K562 (cell line): ENCODE measurements around the gene SPATA31D4. TPM values are rescaled to one million over a fixed set of nuclear protein-coding genes. Genes with fewer than 3 reads are reported as not detected.

Source experiments
- ATAC-seq: fragments of 200-7000 bp; cut with Tn5 transposase; 3 replicates; pipeline ENCODE4 v1.9.1; 2020; ENCODE audit warnings: moderate library complexity
- BruUV-seq: library from RNA; stranded (reverse); fragments of 400-500 nt; replicated peaks from 2 replicates; lab custom pipeline; 2021; lab: Mats Ljungman, UMichigan
- CTCF ChIA-PET: fragments of 300-600 bp; formaldehyde crosslinking; extraction: SDS; loops from one replicate; lab custom pipeline; 2021; ENCODE audit warnings: low intra/inter-chr PET ratio; lab: Yijun Ruan, JAX
- POLR2A ChIA-PET: fragments of 300-600, 350-650 bp; sonication (Branson Sonifier 250); formaldehyde crosslinking; extraction: SDS; loops from one replicate; lab custom pipeline; 2021; ENCODE audit warnings: antibody characterized with exemption, inconsistent platforms; lab: Yijun Ruan, JAX
- DNase-seq, 4 experiments: peaks; one replicate each; pipeline versions ENCODE4 v3.0.0 to v3.0.0-alpha.2; 2011 to 2018; ENCODE audit warnings: low spot score in 3 of 4, mixed read lengths in 3 of 4; ENCODE audit errors: extremely low read depth in 1 of 4
- FAIRE-seq: peaks from 2 replicates; lab custom pipeline; 2011; peaks lifted over from hg19 to GRCh38; lab: Jason Lieb, UNC
- H2AFZ ChIP-seq: 2 replicates; pipeline ENCODE4 v1.6.0; 2011; ENCODE audit warnings: low read depth, low read length, control low read depth, inconsistent platforms
- H3K27ac ChIP-seq: fragments of 200-600 bp; 3 replicates; pipeline ENCODE4 v1.8.0; 2011; ENCODE audit warnings: low read depth, mild to moderate bottlenecking, control low read depth, inconsistent platforms, low read length, moderate library complexity, mixed read lengths; ENCODE audit errors: extremely low read depth
- H3K27me3 ChIP-seq, 2 experiments: fragments of 300-600 bp in 1 of 2; 2 replicates in 1 of 2; 3 replicates in 1 of 2; pipeline versions ENCODE4 v1.6.0 to v1.8.0; 2011; ENCODE audit warnings: inconsistent platforms in 2 of 2, low read length in 2 of 2, mild to moderate bottlenecking in 1 of 2, mixed read lengths in 1 of 2, moderate library complexity in 1 of 2; ENCODE audit not compliant: control insufficient read depth in 2 of 2, insufficient read depth in 2 of 2
- H3K36me3 ChIP-seq: fragments of 300-600 bp; 3 replicates; pipeline ENCODE4 v1.8.0; 2011; ENCODE audit warnings: mild to moderate bottlenecking, low read length, inconsistent platforms; ENCODE audit not compliant: control insufficient read depth, insufficient read depth
- H3K4me1 ChIP-seq, 2 experiments: fragments of 200-600 bp in 1 of 2; replicated peaks in 1 of 2; 2 replicates in 1 of 2; 3 replicates in 1 of 2; pipeline versions ENCODE4 v1.5.1 to v1.8.0; 2011; ENCODE audit warnings: inconsistent platforms in 2 of 2, low read length in 2 of 2, mild to moderate bottlenecking in 1 of 2, mixed read lengths in 1 of 2, moderate library complexity in 1 of 2; ENCODE audit not compliant: control insufficient read depth in 2 of 2, insufficient read depth in 2 of 2
- H3K4me2 ChIP-seq: 2 replicates; pipeline ENCODE4 v1.6.1; 2011; ENCODE audit warnings: low read length, control low read depth, inconsistent platforms, mixed read lengths; ENCODE audit not compliant: insufficient read depth
- H3K4me3 ChIP-seq: fragments of 200-600 bp; sonication (generic), shearing (Covaris generic); 2 replicates; pipeline ENCODE4 v1.5.1; 2016; ENCODE audit warnings: control low read depth, inconsistent platforms
- H3K79me2 ChIP-seq: fragments of 200-600 bp; 3 replicates; pipeline ENCODE4 v1.8.0; 2011; ENCODE audit warnings: low read length, inconsistent platforms; ENCODE audit not compliant: control insufficient read depth, insufficient read depth
- H3K9ac ChIP-seq, 2 experiments: 2 replicates each; pipeline versions ENCODE4 v1.6.0 to v1.6.1; 2011; ENCODE audit warnings: low read depth in 2 of 2, low read length in 2 of 2, control low read depth in 1 of 2, inconsistent platforms in 1 of 2, mild to moderate bottlenecking in 1 of 2, mixed read lengths in 1 of 2; ENCODE audit not compliant: insufficient read depth in 1 of 2
- H3K9me1 ChIP-seq: one replicate; pipeline ENCODE4 v1.6.0; 2011; ENCODE audit warnings: inconsistent platforms, mild to moderate bottlenecking, low read length, moderate library complexity; ENCODE audit not compliant: control insufficient read depth, insufficient read depth
- H3K9me3 ChIP-seq: replicated peaks from 2 replicates; pipeline ENCODE4 v1.5.1; 2011; ENCODE audit warnings: low read depth, low read length, inconsistent platforms; ENCODE audit not compliant: control insufficient read depth, insufficient read depth
- H4K20me1 ChIP-seq: replicated peaks from 2 replicates; pipeline ENCODE4 v1.6.1; 2011; ENCODE audit warnings: low read length, inconsistent platforms, mixed read lengths; ENCODE audit not compliant: control insufficient read depth, insufficient read depth
- ATF3 ChIP-seq, 2 experiments: fragments of 450-650 bp in 1 of 2; sonication (generic) in 1 of 2; formaldehyde crosslinking in 1 of 2; IDR thresholded peaks in 1 of 2; conservative IDR thresholded peaks in 1 of 2; 2 replicates each; pipeline versions ENCODE4 v1.6.1 to v1.8.1; 2016 to 2023; ENCODE audit warnings: mild to moderate bottlenecking in 2 of 2, moderate library complexity in 2 of 2, inconsistent platforms in 1 of 2, missing genetic modification reagents in 1 of 2
- BRCA1 ChIP-seq, 2 experiments: fragments of 450-650 bp in 1 of 2; sonication (generic) in 1 of 2; formaldehyde crosslinking in 1 of 2; IDR thresholded peaks; 2 replicates each; pipeline versions ENCODE4 v1.5.0 to v1.6.1; 2017 to 2020; ENCODE audit warnings: mild to moderate bottlenecking in 1 of 2, missing genetic modification reagents in 1 of 2
- CBX5 ChIP-seq: IDR thresholded peaks from 2 replicates; pipeline ENCODE4 v1.6.1; 2014; ENCODE audit warnings: low read depth, borderline replicate concordance
- HDAC1 ChIP-seq, 2 experiments: fragments of 450-650 bp; IDR thresholded peaks; 2 replicates each; pipeline ENCODE4 v1.6.1; 2016 to 2017; ENCODE audit warnings: inconsistent platforms in 1 of 2, mild to moderate bottlenecking in 1 of 2, moderate library complexity in 1 of 2
- HEY1 ChIP-seq: fragments of 250-450 bp; sonication (Bioruptor Pico); IDR thresholded peaks from 2 replicates; pipeline ENCODE4 v1.5.0; 2020; ENCODE audit warnings: mild to moderate bottlenecking, moderate library complexity, borderline replicate concordance
- KLF1 ChIP-seq: fragments of 450-650 bp; IDR thresholded peaks from 2 replicates; pipeline ENCODE4 v1.6.1; 2016; ENCODE audit warnings: missing genetic modification characterization, missing compliant biosample characterization
- ZBTB43 ChIP-seq: sonication (generic); formaldehyde crosslinking; IDR thresholded peaks from 2 replicates; pipeline ENCODE4 v1.8.0; 2023; ENCODE audit warnings: mild to moderate bottlenecking, missing genetic modification reagents
- ZNF785 ChIP-seq: fragments of 250-450 bp; sonication (Bioruptor Pico); IDR thresholded peaks from 2 replicates; pipeline ENCODE4 v1.4.0; 2020; ENCODE audit warnings: mild to moderate bottlenecking
- in situ Hi-C: fragments of 300-500 bp; cut with MboI; formaldehyde crosslinking; loops from 4 replicates; pipeline ENCODE4 v1.15.0; 2018; ENCODE audit warnings: inconsistent platforms, mixed read lengths
- intact Hi-C: fragments of 100-400 bp; cut with micrococcal nuclease; formaldehyde crosslinking; loops from 2 replicates; pipeline ENCODE4 v1.14.2; 2022
- polyA plus RNA-seq, 8 experiments: library from polyadenylated mRNA; depleted of rRNA in 4 of 8; stranded (reverse) in 5 of 8; unstranded in 3 of 8; fragments of >200 nt; fragmentation: Nextera tagmentation in 2 of 8; fragmentation: Illumina TruSeq in 1 of 8; extraction: Ambion mirVana in 2 of 8; extraction: Trizol in 1 of 8; gene quantifications; 2 replicates each; pipeline versions ENCODE4 v1.2.1 to v1.2.3, GENCODE V29; 2011 to 2014; ENCODE audit warnings: inconsistent platforms in 1 of 8, missing spikeins in 1 of 8
- total RNA-seq, 7 experiments: library from RNA; depleted of rRNA in 6 of 7; stranded (reverse); fragments of >200 nt in 6 of 7; fragmentation: Illumina TruSeq in 2 of 7; extraction: Trizol in 2 of 7; gene quantifications; 2 replicates each; pipeline versions ENCODE4 v1.2.1 to v1.2.3, GENCODE V29; 2011 to 2021; ENCODE audit warnings: low replicate concordance in 1 of 7

The SPATA31D4 gene
- total and polyA plus RNA-seq, 9 of the 15 experiments (the other 6 are each of a cell fraction or from before 2014, with no cell fraction given) = not detected

GRCh38 chr9:81955625-81956024 is 27.4 kb downstream of the SPATA31D4 start:
- no peak for TF ChIP-seq ZBTB43 (CRISPR knock-in tag)
- no peak for TF ChIP-seq CBX5
- no peak for TF ChIP-seq HEY1 (CRISPR knock-in tag)
- no peak for TF ChIP-seq HDAC1 (IDR thresholded peaks at IDR 0.05)
- no peak for TF ChIP-seq ZNF785 (CRISPR knock-in tag)
- no peak for TF ChIP-seq KLF1 (tag)
- TF ChIP-seq ATF3 (IDR thresholded peaks at IDR 0.05) = no peak
- no peak for TF ChIP-seq ATF3 (CRISPR knock-in tag; conservative IDR thresholded peaks at IDR 0.05)
- TF ChIP-seq BRCA1 (IDR thresholded peaks at IDR 0.05) = no peak
- TF ChIP-seq BRCA1 (CRISPR knock-in tag; IDR thresholded peaks at IDR 0.05) = no peak
- Histone ChIP-seq H3K9me3 (no peaks in the 10 kb centered on the region), H4K20me1 (no peaks in the 10 kb centered on the region), H3K27ac (no peak overlapping the region), H3K4me3 (no peak overlapping the region), H3K79me2 (no peaks in the 10 kb centered on the region), H3K4me2 (no peak overlapping the region), H2AFZ (no peak overlapping the region), H3K4me1 (no peaks in the 10 kb centered on the region), H3K9ac (no peak overlapping the region), H3K9me1 (no peaks in the 10 kb centered on the region), H3K27me3 (no peaks in the 10 kb centered on the region), H3K36me3 (no peaks in the 10 kb centered on the region)
- intact Hi-C loops (no loop called here), in situ Hi-C loops (no loop called here)
- ATAC-seq (no peak), DNase-seq (no peak), FAIRE-seq (no peak)
- BruUV-seq = no TSS peak
- ChIA-PET POLR2A (no interaction called here), CTCF (no interaction called here)
